Measurements from ENCODE around the gene C2. TPM values are rescaled to one million over a fixed set of nuclear protein-coding genes. Genes with fewer than 3 reads are reported as not detected.

The C2 gene
- total and polyA plus RNA-seq, 3 donors from 2014 or later: 5.1 to 24.8 (median 6.3) TPM

DNA sequence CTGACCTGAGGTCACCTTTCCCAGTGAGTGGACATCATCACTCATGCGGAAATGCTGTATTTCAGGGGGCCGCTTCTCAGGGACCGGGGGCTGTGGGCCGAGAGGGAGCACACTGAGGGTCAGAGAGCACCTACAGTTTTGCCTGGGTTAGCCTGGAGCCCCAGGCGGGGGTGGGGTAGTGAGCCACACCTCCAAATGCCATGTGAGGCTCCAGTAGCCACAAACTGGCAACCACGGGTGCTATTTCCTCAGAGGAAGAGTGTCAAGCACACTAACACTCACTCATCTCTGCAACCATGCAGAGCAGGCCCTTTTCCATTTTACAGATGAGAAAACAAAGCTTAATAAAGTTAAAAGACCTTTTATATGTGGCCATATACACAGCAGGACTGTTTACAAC is 34.7 kb upstream of the C2 start:
- no peaks in the 10 kb centered on the region for H3K9me3 ChIP-seq
- H3K27me3 ChIP-seq: no peaks in the 10 kb centered on the region
- no peak for DNase-seq
- WGBS, 2 donors: 57 to 80% methylated on average over 1 to 6 of the region's 6 CpGs
- intact Hi-C loops (cut with DNase I; ENCODE audit: low total_unique reads): no loop called here
- TF ChIP-seq POLR2A (IDR thresholded peaks at IDR 0.05): no peak
- TF ChIP-seq, protein P1, sequence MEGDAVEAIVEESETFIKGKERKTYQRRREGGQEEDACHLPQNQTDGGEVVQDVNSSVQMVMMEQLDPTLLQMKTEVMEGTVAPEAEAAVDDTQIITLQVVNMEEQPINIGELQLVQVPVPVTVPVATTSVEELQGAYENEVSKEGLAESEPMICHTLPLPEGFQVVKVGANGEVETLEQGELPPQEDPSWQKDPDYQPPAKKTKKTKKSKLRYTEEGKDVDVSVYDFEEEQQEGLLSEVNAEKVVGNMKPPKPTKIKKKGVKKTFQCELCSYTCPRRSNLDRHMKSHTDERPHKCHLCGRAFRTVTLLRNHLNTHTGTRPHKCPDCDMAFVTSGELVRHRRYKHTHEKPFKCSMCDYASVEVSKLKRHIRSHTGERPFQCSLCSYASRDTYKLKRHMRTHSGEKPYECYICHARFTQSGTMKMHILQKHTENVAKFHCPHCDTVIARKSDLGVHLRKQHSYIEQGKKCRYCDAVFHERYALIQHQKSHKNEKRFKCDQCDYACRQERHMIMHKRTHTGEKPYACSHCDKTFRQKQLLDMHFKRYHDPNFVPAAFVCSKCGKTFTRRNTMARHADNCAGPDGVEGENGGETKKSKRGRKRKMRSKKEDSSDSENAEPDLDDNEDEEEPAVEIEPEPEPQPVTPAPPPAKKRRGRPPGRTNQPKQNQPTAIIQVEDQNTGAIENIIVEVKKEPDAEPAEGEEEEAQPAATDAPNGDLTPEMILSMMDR (IDR thresholded peaks at IDR 0.05): no peak
- H3K4me3 ChIP-seq: no peak overlapping the region
- H3K4me1 ChIP-seq: peaks cover 12% of the 10 kb centered on the region
- H3K36me3 ChIP-seq (ENCODE audit: low read depth, missing control alignments): no peaks in the 10 kb centered on the region
- H3K27ac ChIP-seq: no peak overlapping the region

DNA sequence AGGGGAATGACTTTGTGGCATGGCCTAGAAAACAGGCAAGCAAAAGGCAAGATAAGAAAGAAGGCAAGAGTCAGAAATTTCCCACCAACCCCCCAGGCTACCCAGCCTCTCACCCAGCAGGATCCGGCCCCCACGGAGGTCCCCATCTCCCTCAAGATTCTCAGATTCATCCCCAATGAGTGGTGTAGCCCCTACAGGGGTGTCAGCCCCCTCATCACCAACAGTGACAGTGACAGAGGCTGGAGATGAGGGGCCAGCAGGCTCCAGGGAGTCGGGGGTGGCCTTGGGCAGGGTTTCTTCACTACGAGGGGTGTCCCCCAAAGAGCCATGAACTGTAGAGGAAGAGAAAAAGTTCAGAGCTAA is 31.0 kb upstream of the C2 start:
- DNase-seq: no peak
- Histone ChIP-seq H3K4me1 (peaks cover 36% of the 10 kb centered on the region), H3K27me3 (no peaks in the 10 kb centered on the region), H3K36me3 (ENCODE audit: low read depth, missing control alignments) (no peaks in the 10 kb centered on the region), H3K4me3 (peak overlapping the region in 1 of 2 donors; percentile 94), H3K9me3 (no peaks in the 10 kb centered on the region), H3K27ac (peak overlapping the region; percentile 75 to 80)
- intact Hi-C loops (cut with DNase I; ENCODE audit: low total_unique reads): no loop called here
- WGBS, 2 donors: 33 to 40% methylated on average over 2 to 4 of the region's 4 CpGs
- TF ChIP-seq POLR2A (IDR thresholded peaks at IDR 0.05): no peak
- TF ChIP-seq, protein P1 (IDR thresholded peaks at IDR 0.05): no peak

DNA sequence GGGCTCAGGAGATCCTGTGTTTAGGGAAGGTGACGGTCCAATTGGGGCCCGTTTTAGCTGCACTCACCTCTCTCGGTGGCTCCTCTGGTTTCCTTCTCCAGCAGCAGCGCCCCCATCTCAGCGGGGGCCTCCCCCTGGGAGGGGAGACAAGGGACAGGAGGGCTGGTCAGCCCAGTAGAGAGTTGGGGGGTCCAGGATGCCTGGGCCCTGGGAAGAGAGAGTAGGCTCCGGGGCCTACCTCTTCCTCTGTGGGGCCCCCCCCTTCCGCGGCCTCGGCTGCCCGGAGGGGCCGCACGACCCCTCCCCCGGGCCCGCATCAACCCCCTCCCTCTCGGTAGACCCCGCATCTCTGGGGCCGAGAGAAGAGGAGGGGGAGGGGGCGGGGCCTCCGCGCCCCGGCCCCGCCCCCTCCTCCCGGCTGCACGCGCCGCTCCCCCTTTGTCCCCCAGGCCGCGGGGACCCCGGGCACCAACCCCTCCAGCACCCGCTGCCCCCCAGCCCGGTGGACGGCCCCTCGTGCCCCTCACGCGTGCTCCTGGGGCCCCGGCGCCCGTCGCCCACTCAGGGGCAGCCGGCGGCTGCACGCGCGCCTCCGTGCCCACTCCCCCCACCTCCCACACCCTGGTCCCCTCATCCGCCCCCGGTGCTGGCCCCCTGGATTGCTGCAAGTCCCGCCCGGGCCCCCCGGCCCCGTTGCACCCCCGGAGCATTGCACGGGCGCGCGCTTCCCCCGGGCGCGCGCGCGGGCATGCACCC is 30.5 kb upstream of the C2 start:
- Histone ChIP-seq H3K9me3 (no peaks in the 10 kb centered on the region), H3K27ac (peak overlapping the region; percentile 75 to 80), H3K36me3 (ENCODE audit: low read depth, missing control alignments) (no peaks in the 10 kb centered on the region), H3K27me3 (no peaks in the 10 kb centered on the region), H3K4me1 (peaks cover 36% of the 10 kb centered on the region), H3K4me3 (peak overlapping the region; percentile 72 to 94)
- DNase-seq: no peak
- intact Hi-C loops (cut with DNase I; ENCODE audit: low total_unique reads): no loop called here
- WGBS, 2 donors: 0% methylated on average over 4 to 33 of the region's 62 CpGs
- TF ChIP-seq, protein P1 (IDR thresholded peaks at IDR 0.05): no peak
- no peak for TF ChIP-seq POLR2A (IDR thresholded peaks at IDR 0.05)

DNA sequence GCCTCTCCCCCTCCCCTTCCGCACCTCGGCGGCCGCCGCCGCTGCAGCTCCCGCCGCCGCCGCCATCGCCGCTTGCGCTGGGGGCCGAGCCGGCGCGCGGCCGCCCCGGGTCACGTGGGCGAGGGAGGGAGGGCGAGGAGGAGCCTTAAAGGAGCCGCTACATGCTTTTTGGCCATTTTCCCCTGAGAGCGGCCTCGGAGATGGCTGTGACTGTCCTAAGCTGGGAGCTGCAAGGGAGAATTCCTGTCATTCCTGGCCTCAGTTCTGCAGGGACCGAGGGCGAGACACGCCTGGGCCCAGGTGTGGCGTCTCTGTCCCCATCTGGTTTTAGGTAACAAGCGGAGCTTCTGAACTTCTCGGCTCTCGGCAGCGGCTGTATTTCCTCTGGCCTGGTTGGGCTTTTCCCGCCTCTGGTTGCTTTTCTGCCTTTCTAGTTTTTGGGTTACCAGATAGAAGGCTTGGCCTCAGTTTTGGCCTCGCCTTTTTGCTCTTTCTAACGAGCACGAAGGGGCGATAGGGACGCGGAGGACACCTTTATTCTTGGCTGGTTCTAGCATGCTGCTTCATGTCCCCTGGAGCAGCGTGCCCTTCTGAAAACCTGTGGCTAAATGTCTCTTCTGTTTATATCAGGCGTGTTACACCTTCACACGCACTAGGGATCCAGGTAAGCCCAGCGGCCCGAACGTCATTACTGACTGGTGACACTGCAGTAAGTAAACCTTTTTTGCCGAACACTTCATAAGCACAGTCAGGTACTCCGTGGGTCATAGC is 29.7 kb upstream of the C2 start, which contains the start of gene EHMT2:
TSS of gene EHMT2 (minus strand) at position 87 of the 771 bp plus-strand sequence. CDS start at position 66, 21 bp downstream.
- Histone ChIP-seq H3K36me3 (ENCODE audit: low read depth, missing control alignments) (no peaks in the 10 kb centered on the region), H3K4me3 (peak within 1 kb of the TSS; percentile 72 to 94), H3K4me1 (peaks cover 39% of the 10 kb centered on the region), H3K27ac (peak within 1 kb of the TSS; percentile 80 to 82), H3K9me3 (no peaks in the 10 kb centered on the region), H3K27me3 (no peaks in the 10 kb centered on the region)
- no peak for TF ChIP-seq POLR2A (IDR thresholded peaks at IDR 0.05)
- TF ChIP-seq, protein P1 (IDR thresholded peaks at IDR 0.05): peak in 1 of 3 experiments; percentile 59
- peak; percentile 89 for DNase-seq
- intact Hi-C loops (cut with DNase I; ENCODE audit: low total_unique reads): no loop called here
- WGBS, 2 donors: 0% methylated on average over 18 to 48 of the region's 49 CpGs
